ENCODE results near the gene CD72. TPM values are rescaled to one million over a fixed set of nuclear protein-coding genes. Genes with fewer than 3 reads are reported as not detected.

The CD72 gene
- total and polyA plus RNA-seq, 4 experiments from 2014 or later: 1.4 to 6.5 (median 3.1) TPM

GRCh38 chr9:35606726-35607125 lies 11.5 kb downstream of the CD72 start:
- H3K36me3 Mint-ChIP-seq: peaks cover 15 to 32% of the 10 kb centered on the region in 2 donors
- intact Hi-C loops (cut with micrococcal nuclease): no loop called here
- Histone ChIP-seq H3K4me1 (ENCODE audit: insufficient read depth, low read length) (peaks cover 37% of the 10 kb centered on the region), H3K36me3 (ENCODE audit: insufficient read depth, low read length) (peaks cover 17% of the 10 kb centered on the region), H3K9me3 (ENCODE audit: control insufficient read depth in 1 of 2, low read length in 2 of 2) (no peaks in the 10 kb centered on the region), H3K4me3 (ENCODE audit: low read length in 2 of 2) (no peak overlapping the region), H3K27me3 (ENCODE audit: insufficient read depth, low read length) (no peaks in the 10 kb centered on the region), H3K27ac (ENCODE audit: low read depth, low read length) (no peak overlapping the region)
- H3K4me1 Mint-ChIP-seq: peaks cover 29 to 60% (median 39%) of the 10 kb centered on the region in 4 donors
- H3K4me3 Mint-ChIP-seq: peak overlapping the region in 7 of 8 donors; percentile 3 to 68 (median 46)
- no peaks in the 10 kb centered on the region for H3K9me3 Mint-ChIP-seq
- H3K27ac Mint-ChIP-seq: peak overlapping the region in 4 of 7 donors; percentile 37 to 75 (median 54)
- POLR2A ChIA-PET (ENCODE audit: partially characterized antibody): interaction anchor here (0.9 to 4.5 kb wide), 5 partner anchors 10 to 504 kb away, joined by 4 to 71 read pairs (median 43); partner anchors contain the start of genes ARHGEF39, CCDC107, CD72 and CREB3
- H3K27me3 Mint-ChIP-seq: no peaks in the 10 kb centered on the region
- DNase-seq: no peak
- CTCF ChIA-PET (ENCODE audit: partially characterized antibody): interaction anchor here (1.1 to 4.4 kb wide), 6 partner anchors 9 to 129 kb away, joined by 3 to 45 read pairs (median 14); partner anchors contain the start of genes ARHGEF39, CCDC107 and RMRP

- H3K36me3 ChIP-seq (ENCODE audit: insufficient read depth, low read length): peaks cover 17% of the 10 kb centered on the region
- Mint-ChIP-seq H3K4me3 (peak overlapping the region; percentile 80 to 87 (median 84)), H3K36me3 (peaks cover 15 to 29% of the 10 kb centered on the region in 2 donors), H3K27ac (peak overlapping the region; percentile 59 to 85 (median 79)), H3K9me3 (no peaks in the 10 kb centered on the region), H3K4me1 (peaks cover 25 to 54% (median 34%) of the 10 kb centered on the region in 4 donors), H3K27me3 (no peaks in the 10 kb centered on the region)
- no peaks in the 10 kb centered on the region for H3K9me3 ChIP-seq (ENCODE audit: control insufficient read depth in 1 of 2, low read length in 2 of 2)
- POLR2A ChIA-PET (ENCODE audit: partially characterized antibody): interaction anchor here (0.9 to 4.5 kb wide), 10 partner anchors 11 to 503 kb away, joined by 3 to 71 read pairs (median 6); partner anchors contain the start of genes ARHGEF39, CCDC107, CD72 and CREB3
- no peak for DNase-seq
- CTCF ChIA-PET (ENCODE audit: partially characterized antibody): interaction anchor here (0.7 to 4.4 kb wide), 10 partner anchors 9 to 150 kb away, joined by 3 to 45 read pairs (median 4); partner anchors contain the start of genes ARHGEF39, CCDC107 and RMRP
- peak overlapping the region; percentile 61 for H3K27ac ChIP-seq (ENCODE audit: low read depth, low read length)
- no peaks in the 10 kb centered on the region for H3K27me3 ChIP-seq (ENCODE audit: insufficient read depth, low read length)
- intact Hi-C loops (cut with micrococcal nuclease): no loop called here
- H3K4me3 ChIP-seq (ENCODE audit: low read length in 2 of 2): peak overlapping the region in 1 of 2 donors; percentile 43
- peaks cover 37% of the 10 kb centered on the region for H3K4me1 ChIP-seq (ENCODE audit: insufficient read depth, low read length)
These were observed 12.1 kb downstream of the CD72 start for GRCh38 chr9:35606138-35606504.

- no peaks in the 10 kb centered on the region for H3K9me3 ChIP-seq (ENCODE audit: control insufficient read depth in 1 of 2, low read length in 2 of 2)
These were observed 12.7 kb downstream of the CD72 start for GRCh38 chr9:35605351-35606137.

DNA sequence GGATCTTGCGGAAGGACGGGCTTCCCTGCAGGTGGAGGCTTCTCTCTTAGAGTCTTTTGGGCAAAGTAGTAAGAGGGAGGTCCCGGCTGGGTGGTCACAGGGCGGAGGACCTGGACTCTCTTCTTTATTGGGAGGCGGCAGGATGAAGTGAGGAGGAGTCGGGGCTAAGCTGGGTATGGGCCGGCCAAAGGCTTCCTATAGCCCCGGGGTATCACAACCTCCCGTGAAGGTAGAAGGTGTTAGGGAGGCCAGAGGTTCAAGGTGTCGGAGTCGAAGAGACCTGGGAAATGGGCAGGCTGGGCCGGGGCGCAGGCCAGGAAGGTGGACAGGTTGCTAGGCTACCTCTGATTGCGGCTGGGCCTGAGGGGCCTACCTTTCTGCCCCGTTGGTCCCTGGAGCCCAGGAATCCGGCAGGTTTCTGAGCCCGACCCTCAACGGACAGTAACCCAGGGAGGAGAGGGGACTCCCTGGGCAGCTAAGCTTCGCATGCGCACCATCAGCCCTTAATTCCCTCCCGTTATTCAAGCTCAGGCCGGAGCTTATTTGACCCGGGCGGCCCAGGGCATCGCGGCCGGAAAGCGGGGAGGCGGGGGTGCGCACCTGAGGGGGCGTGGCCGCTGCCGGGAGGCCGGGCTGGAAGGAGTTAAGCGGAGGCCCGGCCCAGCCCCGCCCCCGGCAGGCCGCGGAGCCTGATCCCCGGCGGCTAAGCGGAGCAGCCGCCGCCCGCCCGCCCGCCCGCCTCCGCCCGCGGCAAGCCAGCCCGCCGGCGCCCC lies 13.4 kb downstream of the CD72 start, which contains the start of gene TESK1:
TESK1 (plus strand) TSS at position 685 of the 773 bp plus-strand sequence. CDS start 358 bp downstream, outside the sequence.
- H3K4me3 Mint-ChIP-seq: peak within 1 kb of the TSS; percentile 95 to 100 (median 98)
- H3K27me3 Mint-ChIP-seq: no peaks in the 10 kb centered on the region
- H3K36me3 ChIP-seq (ENCODE audit: insufficient read depth, low read length): peaks cover 17% of the 10 kb centered on the region
- peak within 1 kb of the TSS; percentile 96 to 100 (median 99) for H3K27ac Mint-ChIP-seq
- H3K4me1 Mint-ChIP-seq: peaks cover 25 to 47% (median 32%) of the 10 kb centered on the region in 4 donors
- peak within 1 kb of the TSS; percentile 75 to 84 for H3K4me3 ChIP-seq (ENCODE audit: low read length in 2 of 2)
- CTCF ChIA-PET (ENCODE audit: partially characterized antibody): interaction anchor here (0.9 to 4.4 kb wide), 8 partner anchors 11 to 277 kb away, joined by 3 to 45 read pairs (median 14); partner anchors contain the start of genes CCDC107 and RMRP
- intact Hi-C loops (cut with micrococcal nuclease): loop anchor here (1.0 to 2.0 kb wide), 13 partner anchors 9 to 958 kb away; partner anchors contain the start of genes CCDC107, CREB3, GALT and GBA2
- POLR2A ChIA-PET (ENCODE audit: partially characterized antibody): interaction anchor here (0.6 to 4.5 kb wide), 17 partner anchors 12 to 532 kb away, joined by 3 to 71 read pairs (median 6); partner anchors contain the start of genes ARHGEF39, CCDC107, CD72 and CREB3
- H3K4me1 ChIP-seq (ENCODE audit: insufficient read depth, low read length): peaks cover 37% of the 10 kb centered on the region
- no peaks in the 10 kb centered on the region for H3K27me3 ChIP-seq (ENCODE audit: insufficient read depth, low read length)
- peak; percentile 80 to 84 (median 80) for DNase-seq
- no peaks in the 10 kb centered on the region for H3K9me3 ChIP-seq (ENCODE audit: control insufficient read depth in 1 of 2, low read length in 2 of 2)
- peak within 1 kb of the TSS; percentile 85 for H3K27ac ChIP-seq (ENCODE audit: low read depth, low read length)
- H3K9me3 Mint-ChIP-seq: no peaks in the 10 kb centered on the region
- peaks cover 15 to 25% of the 10 kb centered on the region in 2 donors for H3K36me3 Mint-ChIP-seq

More at GRCh38 chr9:35605351-35606137, 12.7 kb downstream of the CD72 start:
- Histone ChIP-seq H3K4me1 (ENCODE audit: insufficient read depth, low read length) (peaks cover 37% of the 10 kb centered on the region), H3K27ac (ENCODE audit: low read depth, low read length) (peak overlapping the region; percentile 61), H3K36me3 (ENCODE audit: insufficient read depth, low read length) (peaks cover 17% of the 10 kb centered on the region), H3K27me3 (ENCODE audit: insufficient read depth, low read length) (no peaks in the 10 kb centered on the region), H3K4me3 (ENCODE audit: low read length in 2 of 2) (peak overlapping the region in 1 of 2 donors; percentile 43)
- peaks cover 15 to 27% of the 10 kb centered on the region in 2 donors for H3K36me3 Mint-ChIP-seq
- H3K4me1 Mint-ChIP-seq: peaks cover 25 to 49% (median 32%) of the 10 kb centered on the region in 4 donors
- peak overlapping the region; percentile 59 to 85 (median 79) for H3K27ac Mint-ChIP-seq
- H3K4me3 Mint-ChIP-seq: peak overlapping the region; percentile 80 to 87 (median 84)
- H3K27me3 Mint-ChIP-seq: no peaks in the 10 kb centered on the region
- intact Hi-C loops (cut with micrococcal nuclease): loop anchor here (2.0 kb wide), 1 partner anchor 277 kb away; no protein-coding TSS in a partner anchor
- no peaks in the 10 kb centered on the region for H3K9me3 Mint-ChIP-seq
- peak; percentile 41 to 62 (median 45) for DNase-seq
- POLR2A ChIA-PET (ENCODE audit: partially characterized antibody): interaction anchor here (0.9 to 4.5 kb wide), 15 partner anchors 11 to 533 kb away, joined by 3 to 71 read pairs (median 6); partner anchors contain the start of genes ARHGEF39, CCDC107, CD72 and CREB3
- CTCF ChIA-PET (ENCODE audit: partially characterized antibody): interaction anchor here (0.7 to 4.4 kb wide), 12 partner anchors 10 to 150 kb away, joined by 3 to 45 read pairs (median 4); partner anchors contain the start of genes ARHGEF39, CCDC107 and RMRP

DNA sequence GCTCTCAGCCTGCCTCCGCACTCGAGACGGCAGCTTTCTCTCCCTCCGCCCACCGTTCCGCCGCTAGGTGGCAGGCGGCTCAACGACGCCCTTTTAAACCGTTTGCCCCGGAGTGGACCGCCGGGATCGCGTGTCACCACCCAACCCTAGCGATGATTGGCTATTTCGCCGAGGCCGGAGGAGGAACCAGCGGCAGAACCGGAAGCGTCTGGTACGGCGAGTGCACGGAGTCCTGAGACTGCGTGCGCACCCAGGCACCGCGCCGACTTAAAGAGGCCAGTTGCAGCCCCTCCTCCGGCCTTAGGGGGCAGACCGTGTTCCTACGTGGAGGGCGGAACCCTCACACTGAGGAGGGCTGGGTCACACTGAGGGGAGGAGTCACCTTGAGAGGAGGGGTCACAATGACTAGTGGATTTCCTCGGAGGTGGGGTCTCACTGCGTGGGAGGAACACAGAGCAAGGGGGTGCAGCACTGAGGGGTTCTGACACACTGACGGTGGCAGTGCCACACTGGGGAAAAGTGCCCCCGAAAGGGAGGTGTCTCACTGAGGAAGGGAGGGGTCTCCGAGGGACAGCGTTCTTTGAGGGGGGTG lies 14.1 kb downstream of the CD72 start:
- ChIA-PET POLR2A (ENCODE audit: partially characterized antibody) (interaction anchor here (0.6 to 4.5 kb wide), 18 partner anchors 13 to 501 kb away, joined by 3 to 71 read pairs (median 6); partner anchors contain the start of genes ARHGEF39, CCDC107, CD72 and CREB3), CTCF (ENCODE audit: partially characterized antibody) (interaction anchor here (0.6 to 4.4 kb wide), 26 partner anchors 11 to 442 kb away, joined by 3 to 45 read pairs (median 4); partner anchors contain the start of genes CCDC107, RGP1, RMRP and SPAG8)
- Mint-ChIP-seq H3K36me3 (peaks cover 15 to 25% of the 10 kb centered on the region in 2 donors), H3K9me3 (no peaks in the 10 kb centered on the region), H3K27ac (peak overlapping the region; percentile 96 to 100 (median 99)), H3K27me3 (no peaks in the 10 kb centered on the region), H3K4me1 (peaks cover 25 to 47% (median 32%) of the 10 kb centered on the region in 4 donors), H3K4me3 (peak overlapping the region; percentile 95 to 100 (median 98))
- H3K36me3 ChIP-seq (ENCODE audit: insufficient read depth, low read length): peaks cover 16% of the 10 kb centered on the region
- H3K27me3 ChIP-seq (ENCODE audit: insufficient read depth, low read length): no peaks in the 10 kb centered on the region
- H3K9me3 ChIP-seq (ENCODE audit: control insufficient read depth in 1 of 2, low read length in 2 of 2): no peaks in the 10 kb centered on the region
- DNase-seq: peak; percentile 98 to 99 (median 99)
- H3K27ac ChIP-seq (ENCODE audit: low read depth, low read length): peak overlapping the region; percentile 85
- intact Hi-C loops (cut with micrococcal nuclease): loop anchor here (1.0 to 2.0 kb wide), 13 partner anchors 9 to 958 kb away; partner anchors contain the start of genes CCDC107, CREB3, GALT and GBA2
- peak overlapping the region; percentile 75 to 84 for H3K4me3 ChIP-seq (ENCODE audit: low read length in 2 of 2)
- H3K4me1 ChIP-seq (ENCODE audit: insufficient read depth, low read length): peaks cover 37% of the 10 kb centered on the region

Data from CD4-positive, alpha-beta memory T cell (primary cell).